Parathyroid adenoma (tissue), 2 donors: ENCODE data around the gene ASAP2.

Source experiments
- H2AFZ ChIP-seq: fragments of 300-600 bp; sonication (generic); one replicate; pipeline ENCODE4 v1.7.0; 2017; ENCODE audit warnings: antibody characterized with exemption, mild to moderate bottlenecking
- H3K27ac ChIP-seq: fragments of 300-600 bp; sonication (generic); one replicate; pipeline ENCODE4 v1.7.0; 2017
- H3K27me3 ChIP-seq: fragments of 300-600 bp; sonication (generic); one replicate; pipeline ENCODE4 v1.7.0; 2017; ENCODE audit warnings: low read length; ENCODE audit not compliant: control insufficient read depth, insufficient read depth
- H3K36me3 ChIP-seq: fragments of 300-600 bp; sonication (generic); one replicate; pipeline ENCODE4 v1.7.0; 2017; ENCODE audit warnings: low read length; ENCODE audit not compliant: control insufficient read depth, insufficient read depth
- H3K4me1 ChIP-seq: fragments of 300-600 bp; sonication (generic); one replicate; pipeline ENCODE4 v1.7.0; 2017; ENCODE audit warnings: control low read depth
- H3K4me2 ChIP-seq: fragments of 300-600 bp; sonication (generic); one replicate; pipeline ENCODE4 v1.7.0; 2017; ENCODE audit warnings: low read length
- H3K4me3 ChIP-seq: fragments of 300-600 bp; sonication (generic); one replicate; pipeline ENCODE4 v1.7.0; 2017; ENCODE audit warnings: low read depth, low read length
- H3K79me2 ChIP-seq: fragments of 300-600 bp; sonication (generic); one replicate; pipeline ENCODE4 v1.7.0; 2017; ENCODE audit warnings: control low read depth
- H3K9ac ChIP-seq: fragments of 300-600 bp; sonication (generic); one replicate; pipeline ENCODE4 v1.7.0; 2017; ENCODE audit warnings: mild to moderate bottlenecking
- H3K9me3 ChIP-seq: fragments of 300-600 bp; sonication (generic); one replicate; pipeline ENCODE4 v1.7.0; 2017; ENCODE audit warnings: low read length; ENCODE audit not compliant: control insufficient read depth
- TF ChIP-seq, protein P1 (sequence below): fragments of 300-600 bp; sonication (generic); IDR thresholded peaks from one replicate; pipeline ENCODE4 v1.7.0; 2017; ENCODE audit warnings: antibody characterized with exemption, mild to moderate bottlenecking
- donor health status: primary hyperparathyroidism.

ASAP2 gene

DNA sequence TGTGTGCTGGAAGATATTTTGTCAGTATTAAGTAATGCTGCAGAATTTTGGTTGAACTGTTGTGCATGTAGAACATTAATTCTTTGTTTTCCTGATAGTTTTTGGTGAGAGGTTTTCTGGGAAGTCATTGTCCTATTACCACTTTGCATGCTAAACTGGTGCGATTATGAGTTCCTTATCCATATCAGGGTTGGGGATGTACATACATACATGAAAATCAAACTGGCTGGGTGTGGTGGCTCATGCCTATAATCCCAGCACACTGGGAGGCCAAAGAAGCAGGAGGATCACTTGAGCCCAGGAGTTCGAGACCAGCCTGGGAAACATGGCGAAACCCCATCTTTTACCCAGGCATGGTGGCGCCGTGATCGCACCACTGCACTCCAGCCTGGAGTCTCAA, 34.6 kb downstream of the ASAP2 start:
- no peak overlapping the region for H3K9ac ChIP-seq
- H3K4me2 ChIP-seq = no peak overlapping the region
- H3K4me1 ChIP-seq = peaks cover 4% of the 10 kb centered on the region
- peaks cover 14% of the 10 kb centered on the region for H3K79me2 ChIP-seq
- H3K36me3 ChIP-seq = no peaks in the 10 kb centered on the region
- H3K27me3 ChIP-seq = no peaks in the 10 kb centered on the region
- TF ChIP-seq, protein P1, sequence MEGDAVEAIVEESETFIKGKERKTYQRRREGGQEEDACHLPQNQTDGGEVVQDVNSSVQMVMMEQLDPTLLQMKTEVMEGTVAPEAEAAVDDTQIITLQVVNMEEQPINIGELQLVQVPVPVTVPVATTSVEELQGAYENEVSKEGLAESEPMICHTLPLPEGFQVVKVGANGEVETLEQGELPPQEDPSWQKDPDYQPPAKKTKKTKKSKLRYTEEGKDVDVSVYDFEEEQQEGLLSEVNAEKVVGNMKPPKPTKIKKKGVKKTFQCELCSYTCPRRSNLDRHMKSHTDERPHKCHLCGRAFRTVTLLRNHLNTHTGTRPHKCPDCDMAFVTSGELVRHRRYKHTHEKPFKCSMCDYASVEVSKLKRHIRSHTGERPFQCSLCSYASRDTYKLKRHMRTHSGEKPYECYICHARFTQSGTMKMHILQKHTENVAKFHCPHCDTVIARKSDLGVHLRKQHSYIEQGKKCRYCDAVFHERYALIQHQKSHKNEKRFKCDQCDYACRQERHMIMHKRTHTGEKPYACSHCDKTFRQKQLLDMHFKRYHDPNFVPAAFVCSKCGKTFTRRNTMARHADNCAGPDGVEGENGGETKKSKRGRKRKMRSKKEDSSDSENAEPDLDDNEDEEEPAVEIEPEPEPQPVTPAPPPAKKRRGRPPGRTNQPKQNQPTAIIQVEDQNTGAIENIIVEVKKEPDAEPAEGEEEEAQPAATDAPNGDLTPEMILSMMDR = no peak
- H3K9me3 ChIP-seq = no peaks in the 10 kb centered on the region
- no peak overlapping the region for H2AFZ ChIP-seq
- no peak overlapping the region for H3K27ac ChIP-seq
- no peak overlapping the region for H3K4me3 ChIP-seq

DNA sequence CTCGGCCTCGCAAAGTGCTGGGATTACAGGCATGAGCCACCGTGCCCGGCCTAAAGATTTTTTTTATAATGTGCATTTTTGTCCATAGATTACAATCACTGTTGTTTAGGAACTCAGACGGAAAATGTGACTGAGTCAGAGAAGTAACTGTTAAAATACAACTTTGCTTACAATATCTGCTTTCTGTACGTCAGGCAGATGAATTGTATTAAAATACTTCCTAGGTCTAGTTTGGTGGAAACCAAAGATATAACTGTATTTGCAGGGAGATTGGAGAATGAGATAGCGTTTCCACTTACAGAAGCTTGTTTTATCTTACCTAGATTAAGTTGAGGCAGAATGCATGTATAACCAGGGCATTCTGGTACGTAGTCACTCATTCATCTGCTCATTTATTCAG, 36.7 kb downstream of the ASAP2 start:
- Histone ChIP-seq H3K4me2 (no peak overlapping the region), H2AFZ (no peak overlapping the region), H3K79me2 (peaks cover 19% of the 10 kb centered on the region), H3K4me1 (peaks cover 4% of the 10 kb centered on the region), H3K4me3 (no peak overlapping the region), H3K27ac (no peak overlapping the region), H3K9me3 (no peaks in the 10 kb centered on the region), H3K9ac (no peak overlapping the region), H3K27me3 (no peaks in the 10 kb centered on the region), H3K36me3 (no peaks in the 10 kb centered on the region)
- TF ChIP-seq, protein P1 = no peak

DNA sequence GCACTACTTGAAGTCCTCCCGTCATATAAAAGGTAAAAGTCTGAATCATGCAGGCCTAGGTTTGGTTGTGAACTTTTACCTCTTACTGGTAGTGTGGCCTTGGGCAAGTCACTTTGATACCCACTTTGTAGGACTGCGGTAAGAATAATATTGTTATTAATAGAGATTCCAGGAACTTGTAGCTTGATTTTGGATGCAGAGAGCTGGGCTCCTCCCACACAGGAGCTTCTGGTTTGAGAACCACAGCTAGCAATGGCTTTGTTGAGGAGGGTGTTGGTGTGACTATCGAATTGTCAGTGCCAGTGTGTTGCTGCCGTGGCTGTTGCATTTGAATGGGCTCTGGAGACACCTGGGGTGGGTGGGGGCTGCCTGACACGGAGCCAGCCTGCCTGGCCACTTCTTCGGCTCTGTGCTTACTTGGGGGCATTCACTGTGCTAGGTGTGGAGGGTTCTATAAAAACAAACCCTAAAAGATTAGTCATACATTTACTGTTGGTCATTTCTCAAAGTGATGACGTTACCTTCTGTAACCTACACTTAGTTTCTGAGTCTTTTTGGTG, 38.5 kb downstream of the ASAP2 start:
- H3K9me3 ChIP-seq = no peaks in the 10 kb centered on the region
- TF ChIP-seq, protein P1 = no peak
- no peak overlapping the region for H2AFZ ChIP-seq
- H3K4me3 ChIP-seq = no peak overlapping the region
- H3K9ac ChIP-seq = no peak overlapping the region
- H3K79me2 ChIP-seq = peaks cover 23% of the 10 kb centered on the region
- no peak overlapping the region for H3K27ac ChIP-seq
- no peak overlapping the region for H3K4me2 ChIP-seq
- no peaks in the 10 kb centered on the region for H3K36me3 ChIP-seq
- no peaks in the 10 kb centered on the region for H3K27me3 ChIP-seq
- H3K4me1 ChIP-seq = peaks cover 4% of the 10 kb centered on the region

DNA sequence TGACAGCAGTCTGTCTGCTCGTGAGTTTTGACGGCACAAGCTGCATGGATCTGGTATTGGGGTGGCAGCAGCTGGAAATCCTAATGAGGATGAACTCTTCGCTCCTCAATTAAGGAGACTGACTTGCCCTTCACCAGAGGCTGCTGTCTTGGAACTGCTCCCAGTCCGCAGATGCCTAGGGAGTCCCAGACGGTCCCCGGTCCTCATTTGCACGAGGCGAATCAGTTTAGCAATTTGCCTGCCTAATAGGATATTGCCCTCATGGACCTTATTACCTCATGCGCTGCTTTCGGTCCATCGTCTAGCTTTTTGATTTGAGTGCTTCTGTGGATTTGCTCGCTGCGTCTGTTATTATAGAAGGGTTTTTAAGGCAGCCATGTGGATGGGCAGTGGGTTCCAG, 40.6 kb downstream of the ASAP2 start:
- H3K4me1 ChIP-seq = peaks cover under 1% of the 10 kb centered on the region
- H3K36me3 ChIP-seq = no peaks in the 10 kb centered on the region
- H3K9ac ChIP-seq = no peak overlapping the region
- no peak overlapping the region for H3K27ac ChIP-seq
- no peak overlapping the region for H2AFZ ChIP-seq
- H3K9me3 ChIP-seq = no peaks in the 10 kb centered on the region
- H3K4me2 ChIP-seq = no peak overlapping the region
- TF ChIP-seq, protein P1 = no peak
- no peaks in the 10 kb centered on the region for H3K27me3 ChIP-seq
- H3K4me3 ChIP-seq = no peak overlapping the region
- H3K79me2 ChIP-seq = peaks cover 26% of the 10 kb centered on the region

DNA sequence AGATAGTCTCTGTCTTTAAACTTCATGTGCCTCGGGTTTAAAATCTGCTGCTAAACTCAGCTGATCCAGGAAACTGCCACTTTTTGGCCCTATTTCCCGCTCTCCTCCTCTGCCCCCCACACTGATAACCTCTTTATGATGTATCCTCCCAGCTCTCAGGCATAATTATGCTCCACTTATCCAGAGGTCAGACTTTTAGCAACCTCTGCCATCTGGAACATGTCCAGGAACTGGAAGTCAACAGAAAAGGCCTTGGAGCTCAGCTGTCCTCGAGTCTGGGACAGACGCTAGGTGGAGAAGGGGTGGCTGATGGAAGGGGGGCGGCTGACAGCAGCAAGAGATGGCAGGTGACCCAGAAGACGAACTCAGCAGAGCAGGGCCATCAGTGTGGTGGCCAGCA, 41.2 kb downstream of the ASAP2 start:
- Histone ChIP-seq H3K9me3 (no peaks in the 10 kb centered on the region), H3K79me2 (peaks cover 26% of the 10 kb centered on the region), H3K36me3 (no peaks in the 10 kb centered on the region), H3K27me3 (no peaks in the 10 kb centered on the region), H3K9ac (no peak overlapping the region), H3K27ac (no peak overlapping the region), H3K4me2 (no peak overlapping the region), H3K4me1 (no peaks in the 10 kb centered on the region), H2AFZ (no peak overlapping the region), H3K4me3 (no peak overlapping the region)
- TF ChIP-seq, protein P1 = no peak
